Lower leg skin (tissue), 3 donors: ENCODE data around the gene S100A7A.

Experiments used
- CTCF ChIP-seq, 3 donors: fragments of 450-650 bp; IDR thresholded peaks; one replicate each; pipeline ENCODE4 v1.5.1; 2016; ENCODE audit warnings: antibody characterized with exemption in 3 of 3, mild to moderate bottlenecking in 3 of 3, moderate library complexity in 2 of 3
- POLR2A ChIP-seq, 2 donors: fragments of 450-650 bp; IDR thresholded peaks; one replicate each; pipeline ENCODE4 v1.6.1; 2016 to 2017; ENCODE audit warnings: antibody characterized with exemption in 2 of 2, mild to moderate bottlenecking in 1 of 2, moderate library complexity in 1 of 2

DNA sequence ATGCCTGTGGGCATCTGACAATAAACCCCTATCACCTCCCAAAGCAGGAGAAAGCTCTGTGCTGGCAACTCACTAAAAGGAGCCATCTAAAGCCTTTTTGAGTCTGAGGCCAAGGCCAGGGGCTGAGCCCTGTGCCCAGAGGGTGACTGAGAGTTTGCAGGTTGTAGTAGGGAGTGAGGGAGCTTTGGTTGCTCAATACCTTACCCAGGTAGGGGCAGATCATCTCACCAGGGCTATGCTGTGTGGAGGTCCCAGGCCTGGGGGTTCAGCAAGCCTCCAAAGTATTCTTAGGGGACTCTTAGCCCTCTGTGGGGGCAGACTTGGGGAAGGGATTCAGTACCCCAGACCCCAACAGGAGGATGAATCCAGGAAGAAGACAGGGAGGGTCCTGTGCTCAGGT lies 23.0 kb downstream of the S100A7A start:
- no peak for TF ChIP-seq CTCF (IDR thresholded peaks at IDR 0.05)
- TF ChIP-seq POLR2A (IDR thresholded peaks at IDR 0.05) = no peak
